Measurements from ENCODE around the gene WFS1.

Gene WFS1

DNA sequence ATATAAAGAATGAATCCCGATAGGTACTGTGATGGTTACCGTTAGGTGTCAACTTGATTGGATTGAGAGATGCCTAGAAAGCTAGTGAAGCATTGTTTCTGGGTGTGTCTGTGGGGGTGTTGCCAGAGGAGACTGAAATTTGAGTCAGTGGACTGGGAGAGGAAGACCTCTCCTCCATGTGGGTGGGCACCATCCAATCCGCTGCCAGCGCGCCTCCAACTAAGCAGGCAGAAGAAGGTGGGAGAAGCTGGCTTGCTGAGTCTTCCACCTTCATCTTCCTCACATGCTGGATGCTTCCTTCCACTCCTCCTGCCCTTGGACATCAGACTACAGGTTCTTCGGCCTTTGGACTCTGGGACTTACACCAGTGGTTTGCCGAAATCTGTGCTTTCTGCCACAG lies 40.1 kb downstream of the WFS1 start:
- TF ChIP-seq, protein P1, sequence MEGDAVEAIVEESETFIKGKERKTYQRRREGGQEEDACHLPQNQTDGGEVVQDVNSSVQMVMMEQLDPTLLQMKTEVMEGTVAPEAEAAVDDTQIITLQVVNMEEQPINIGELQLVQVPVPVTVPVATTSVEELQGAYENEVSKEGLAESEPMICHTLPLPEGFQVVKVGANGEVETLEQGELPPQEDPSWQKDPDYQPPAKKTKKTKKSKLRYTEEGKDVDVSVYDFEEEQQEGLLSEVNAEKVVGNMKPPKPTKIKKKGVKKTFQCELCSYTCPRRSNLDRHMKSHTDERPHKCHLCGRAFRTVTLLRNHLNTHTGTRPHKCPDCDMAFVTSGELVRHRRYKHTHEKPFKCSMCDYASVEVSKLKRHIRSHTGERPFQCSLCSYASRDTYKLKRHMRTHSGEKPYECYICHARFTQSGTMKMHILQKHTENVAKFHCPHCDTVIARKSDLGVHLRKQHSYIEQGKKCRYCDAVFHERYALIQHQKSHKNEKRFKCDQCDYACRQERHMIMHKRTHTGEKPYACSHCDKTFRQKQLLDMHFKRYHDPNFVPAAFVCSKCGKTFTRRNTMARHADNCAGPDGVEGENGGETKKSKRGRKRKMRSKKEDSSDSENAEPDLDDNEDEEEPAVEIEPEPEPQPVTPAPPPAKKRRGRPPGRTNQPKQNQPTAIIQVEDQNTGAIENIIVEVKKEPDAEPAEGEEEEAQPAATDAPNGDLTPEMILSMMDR (IDR thresholded peaks at IDR 0.05; ENCODE audit: borderline replicate concordance, control extremely low read depth, extremely low read depth, insufficient read depth, missing control alignments) = no peak
- no peak for DNase-seq (ENCODE audit: low spot score)
- in situ Hi-C loops (cut with MboI; ENCODE audit: low sequenced_read_pairs, unreplicated experiment) = no loop called here

DNA sequence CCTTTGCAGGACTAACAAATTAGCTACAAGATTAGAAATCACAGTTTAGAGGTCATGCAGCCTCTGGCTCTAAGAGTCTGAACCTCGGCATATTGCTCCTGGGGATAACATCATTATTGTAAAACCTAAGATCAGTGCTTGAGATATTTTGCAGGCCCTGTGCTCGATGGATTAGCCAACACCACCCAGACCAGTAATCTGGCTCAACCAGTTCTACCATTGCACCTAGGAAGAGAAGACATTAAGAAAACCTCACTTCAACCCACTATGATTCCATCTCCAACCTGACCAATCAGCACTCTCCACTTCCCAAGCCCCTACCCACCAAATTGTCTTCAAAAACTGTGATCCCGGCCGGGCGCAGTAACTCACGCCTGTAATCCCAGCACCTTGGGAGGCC lies 43.6 kb downstream of the WFS1 start:
- DNase-seq (ENCODE audit: low spot score) = no peak
- TF ChIP-seq, protein P1 (IDR thresholded peaks at IDR 0.05; ENCODE audit: borderline replicate concordance, control extremely low read depth, extremely low read depth, insufficient read depth, missing control alignments) = no peak
- in situ Hi-C loops (cut with MboI; ENCODE audit: low sequenced_read_pairs, unreplicated experiment) = no loop called here

DNA sequence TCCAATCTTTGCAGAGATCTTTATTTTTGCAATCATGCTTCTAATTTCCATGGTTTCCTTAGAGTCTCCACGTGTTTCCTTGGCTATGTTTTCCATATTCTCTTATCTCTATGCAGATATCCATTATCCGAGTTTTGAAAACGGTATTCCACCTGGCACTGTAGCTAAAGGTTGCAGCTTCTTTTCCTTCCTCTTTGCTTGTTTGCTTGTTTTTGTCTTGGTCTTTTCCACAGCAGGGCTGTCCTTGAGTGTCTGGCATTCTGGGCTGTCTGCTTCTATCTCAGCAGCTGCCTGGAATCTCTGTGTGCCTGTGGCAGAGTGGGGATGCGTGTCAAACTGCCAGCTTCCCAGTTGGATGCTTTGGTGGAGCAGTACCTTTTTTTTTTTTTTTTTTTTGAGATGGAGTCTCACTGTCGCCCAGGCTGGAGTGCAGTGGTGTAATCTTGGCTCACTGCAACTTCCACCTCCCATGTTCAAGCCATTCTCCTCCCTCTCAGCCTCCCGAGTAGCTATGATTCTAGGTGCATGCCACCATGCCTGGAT lies 46.9 kb downstream of the WFS1 start:
- in situ Hi-C loops (cut with MboI; ENCODE audit: low sequenced_read_pairs, unreplicated experiment) = no loop called here
- TF ChIP-seq, protein P1 (IDR thresholded peaks at IDR 0.05; ENCODE audit: borderline replicate concordance, control extremely low read depth, extremely low read depth, insufficient read depth, missing control alignments) = no peak
- DNase-seq (ENCODE audit: low spot score) = no peak

DNA sequence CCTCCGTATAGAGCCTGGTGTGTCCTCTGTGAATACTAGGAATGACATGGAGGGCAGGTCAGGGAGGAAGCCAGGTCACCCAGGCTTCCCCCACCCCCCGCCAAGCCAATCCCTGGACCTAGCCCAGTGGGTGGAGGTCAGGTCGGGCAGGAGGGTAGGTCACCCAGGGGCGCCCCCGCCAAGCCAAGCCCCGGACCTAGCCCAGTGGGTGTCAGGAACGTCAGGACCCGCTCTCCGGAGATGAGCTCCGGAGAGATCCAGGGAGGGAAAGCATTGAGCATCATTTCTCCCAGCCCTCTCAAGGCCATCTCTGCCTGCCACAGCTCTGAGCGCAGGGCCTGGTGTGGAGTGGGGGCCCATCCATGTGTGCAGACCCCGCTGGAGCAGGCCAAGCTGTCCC lies 48.6 kb downstream of the WFS1 start:
- TF ChIP-seq, protein P1 (IDR thresholded peaks at IDR 0.05; ENCODE audit: borderline replicate concordance, control extremely low read depth, extremely low read depth, insufficient read depth, missing control alignments) = no peak
- no peak for DNase-seq (ENCODE audit: low spot score)
- in situ Hi-C loops (cut with MboI; ENCODE audit: low sequenced_read_pairs, unreplicated experiment) = no loop called here

DNA sequence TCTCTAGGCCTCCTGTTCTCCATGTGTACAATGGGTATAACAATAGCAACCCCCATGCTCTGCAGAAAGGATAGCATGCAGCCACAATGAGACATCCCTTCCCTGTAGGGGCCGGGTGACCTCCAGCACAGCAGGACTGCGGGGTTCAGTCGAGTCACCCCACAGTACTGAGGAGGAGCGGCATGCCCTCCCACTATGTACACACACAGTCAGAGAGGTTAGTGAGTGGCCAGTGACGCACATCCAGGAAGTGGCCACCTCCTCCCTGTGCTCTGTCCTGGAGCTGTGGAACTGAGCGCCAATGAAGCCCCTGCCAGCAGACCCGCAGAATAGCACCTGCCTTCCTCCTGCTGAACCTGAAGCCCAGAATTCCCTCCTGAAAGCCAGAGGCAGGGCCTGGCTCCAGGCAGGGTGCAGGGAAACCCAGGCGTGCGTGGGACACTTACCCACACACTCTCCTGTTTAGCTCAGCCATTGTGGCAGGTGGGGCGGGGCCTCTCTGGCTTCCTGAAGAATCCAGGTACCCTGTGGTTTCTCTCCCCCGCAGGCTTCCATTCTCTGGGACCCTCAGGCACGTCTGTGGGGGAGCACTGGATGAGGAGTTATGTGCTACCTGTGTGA lies 50.0 kb downstream of the WFS1 start:
- DNase-seq (ENCODE audit: low spot score) = no peak
- in situ Hi-C loops (cut with MboI; ENCODE audit: low sequenced_read_pairs, unreplicated experiment) = no loop called here
- TF ChIP-seq, protein P1 (IDR thresholded peaks at IDR 0.05; ENCODE audit: borderline replicate concordance, control extremely low read depth, extremely low read depth, insufficient read depth, missing control alignments) = no peak

DNA sequence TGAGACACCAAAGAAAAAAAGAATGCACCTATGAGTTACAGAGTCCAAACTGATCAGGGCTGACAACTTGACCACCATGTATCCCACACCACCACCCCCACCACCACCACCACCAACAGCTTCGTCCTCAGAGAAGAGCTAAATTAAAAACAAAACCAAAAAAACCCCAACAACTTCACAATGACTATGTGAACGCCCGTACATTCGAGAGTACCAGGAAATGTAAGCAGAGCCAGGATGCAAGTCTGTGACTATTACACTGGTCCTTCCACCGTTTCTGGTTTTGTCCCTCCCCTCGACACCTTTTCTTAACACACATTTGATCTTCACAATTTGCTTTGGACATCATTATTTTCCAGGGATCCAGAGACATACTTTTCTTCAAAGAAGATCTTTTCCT lies 51.0 kb downstream of the WFS1 start:
- in situ Hi-C loops (cut with MboI; ENCODE audit: low sequenced_read_pairs, unreplicated experiment) = no loop called here
- DNase-seq (ENCODE audit: low spot score) = no peak
- TF ChIP-seq, protein P1 (IDR thresholded peaks at IDR 0.05; ENCODE audit: borderline replicate concordance, control extremely low read depth, extremely low read depth, insufficient read depth, missing control alignments) = no peak

All from GM13976 (cell line).